GM23338 (cell line): Measurements from ENCODE around the gene RBPMS2.

ENCODE experiments used
- CREB1 ChIP-seq: fragments of 250-450 bp; sonication (Bioruptor Pico); IDR thresholded peaks from 2 replicates; pipeline ENCODE4 v1.5.0; 2020; ENCODE audit warnings: low read depth, mild to moderate bottlenecking, moderate library complexity
- CTCF ChIP-seq, 2 experiments: fragments of 200-600 bp in 1 of 2; sonication (generic) in 1 of 2; conservative IDR thresholded peaks; 2 replicates each; pipeline versions ENCODE4 v1.5.1 to v1.6.1; 2016 to 2017; ENCODE audit warnings: antibody characterized with exemption in 2 of 2, low read depth in 2 of 2, mild to moderate bottlenecking in 2 of 2, moderate library complexity in 1 of 2
- EZH2 ChIP-seq: fragments of 200-600 bp; sonication (generic); IDR thresholded peaks from one replicate; pipeline ENCODE4 v1.8.0; 2017; ENCODE audit warnings: antibody characterized with exemption, mild to moderate bottlenecking, low read depth; ENCODE audit not compliant: unreplicated experiment
- EZH2phosphoT487 ChIP-seq: fragments of 200-600 bp; sonication (generic); IDR thresholded peaks from one replicate; pipeline ENCODE4 v1.8.1; 2018; ENCODE audit warnings: antibody characterized with exemption; ENCODE audit not compliant: unreplicated experiment
- POLR2AphosphoS5 ChIP-seq: IDR thresholded peaks from 2 replicates; pipeline ENCODE4 v1.6.1; 2016; ENCODE audit warnings: antibody characterized with exemption, low read depth
- REST ChIP-seq: IDR thresholded peaks from one replicate; pipeline ENCODE4 v1.6.1; 2018; ENCODE audit warnings: antibody characterized with exemption; ENCODE audit not compliant: unreplicated experiment

DNA sequence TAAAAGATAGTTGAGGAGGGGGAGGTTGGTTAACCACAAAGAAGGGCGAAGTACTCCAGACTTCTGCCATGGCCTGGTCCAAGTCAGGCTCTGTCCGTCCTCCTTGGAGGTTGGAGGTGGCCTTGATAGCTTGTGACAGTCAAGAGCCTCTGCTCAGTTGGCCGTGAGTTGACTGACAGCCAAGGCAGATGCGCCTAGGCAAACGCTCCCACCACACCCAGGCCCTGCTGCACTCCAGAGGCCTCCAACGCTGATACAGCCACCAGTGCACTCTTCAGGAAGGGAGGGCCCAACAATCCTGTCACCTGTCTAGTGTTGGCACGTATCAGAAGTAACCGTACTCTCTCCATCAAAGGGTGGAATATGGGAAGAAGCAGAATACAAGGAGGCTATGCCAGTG is 9.3 kb downstream of the RBPMS2 start:
- TF ChIP-seq CTCF (conservative IDR thresholded peaks at IDR 0.05; ENCODE audit: low read depth in 2 of 2) (no peak), CREB1 (CRISPR knock-in tag) (no peak), REST (no peak), EZH2phosphoT487 (no peak), EZH2 (no peak), POLR2AphosphoS5 (no peak)
